Fibroblast of skin of back (primary cell): ENCODE measurements around the gene RNF157.

ENCODE experiments used
- DNase-seq: peaks from one replicate; pipeline ENCODE4 v3.0.0-alpha.2; 2013

Gene RNF157

DNA sequence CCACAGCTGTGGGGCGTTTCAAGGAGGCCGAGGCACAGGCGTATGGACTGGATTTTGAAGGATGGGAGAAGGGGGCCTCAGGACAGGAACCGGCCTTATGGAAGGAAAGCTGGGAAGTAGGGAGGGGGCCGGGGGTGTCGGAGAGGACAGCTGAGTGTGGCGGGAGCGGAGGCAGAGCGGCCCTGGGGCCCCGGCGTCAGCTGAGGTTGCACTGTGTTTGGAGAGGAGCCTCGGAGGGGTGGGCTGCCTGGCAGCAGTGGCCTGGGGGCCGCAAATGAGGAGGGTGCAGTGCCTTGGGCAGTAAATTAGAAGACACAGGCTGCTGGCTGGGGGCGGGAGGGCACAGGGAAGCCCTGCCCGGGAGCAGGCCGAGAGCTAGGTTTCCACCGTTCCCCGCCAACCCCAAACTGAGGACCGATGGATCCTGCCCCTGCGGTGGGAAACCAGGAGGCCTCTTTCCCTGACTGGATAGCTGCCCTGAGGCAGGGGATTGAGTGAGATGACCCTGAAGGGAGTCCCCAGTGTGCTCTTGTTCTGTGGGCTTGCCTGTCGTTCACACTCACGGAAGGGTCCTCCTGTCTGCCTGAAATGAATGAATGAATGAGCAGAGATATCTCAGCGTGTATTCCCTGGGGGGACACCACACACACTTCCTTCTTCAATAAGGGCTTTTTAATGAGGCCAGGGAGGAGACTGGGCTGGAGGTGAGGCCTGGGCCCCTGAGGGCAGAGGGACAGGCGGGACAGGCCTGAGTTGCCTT lies 117.7 kb downstream of the RNF157 start:
- no peak for DNase-seq

- peak; percentile 37 for DNase-seq
Measured at GRCh38 chr17:76121932-76122430, 118.3 kb downstream of the RNF157 start.

DNA sequence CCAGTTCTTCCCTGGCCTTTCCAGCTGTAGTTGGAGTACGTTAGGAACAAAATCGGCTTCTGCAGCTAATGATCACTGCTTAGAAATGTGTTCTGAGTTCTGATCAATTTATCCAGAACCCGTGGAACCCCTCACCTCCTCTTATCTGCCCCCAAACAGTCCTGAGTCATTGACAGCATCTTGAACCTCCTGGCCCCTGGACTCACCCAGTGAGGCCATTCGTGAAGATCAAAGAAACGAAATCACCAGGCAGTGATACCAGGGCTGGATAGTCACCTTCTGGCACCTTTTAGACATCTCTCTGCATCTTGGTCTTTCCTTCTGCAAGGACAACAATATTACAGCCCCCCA lies 119.7 kb downstream of the RNF157 start:
- DNase-seq, result no peak

GRCh38 chr17:76119409-76120371 lies 120.6 kb downstream of the RNF157 start:
- DNase-seq, result no peak

DNA sequence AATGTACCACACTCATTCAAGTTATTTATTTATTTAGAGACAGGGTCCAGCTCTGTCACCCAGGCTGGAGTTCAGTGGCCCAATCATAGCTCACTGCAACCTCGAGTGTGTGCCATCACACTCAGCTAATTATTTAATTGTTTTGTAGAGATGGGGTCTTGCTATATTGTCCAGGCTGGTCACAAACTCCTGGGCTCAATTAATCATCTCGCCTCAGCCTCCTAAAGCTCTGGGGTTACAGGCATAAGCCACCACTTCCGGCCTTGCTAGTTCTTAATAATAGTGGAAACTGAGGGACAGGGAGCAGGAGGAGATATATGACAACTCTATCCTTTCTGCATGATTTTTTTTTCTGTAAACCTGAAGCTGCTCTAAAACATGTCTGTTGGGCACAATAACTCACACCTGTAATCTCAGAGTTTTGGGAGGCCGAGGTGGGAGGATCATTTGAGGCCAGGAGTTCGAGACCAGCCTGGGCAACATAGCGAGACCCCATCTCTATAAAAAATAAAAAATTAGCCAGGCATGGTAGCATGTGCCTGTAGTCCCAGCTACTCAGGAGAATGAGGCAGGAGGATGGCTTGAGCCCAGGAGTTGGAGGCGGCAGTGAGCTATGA lies 125.0 kb downstream of the RNF157 start:
- no peak for DNase-seq

- no peak for DNase-seq
Measured at GRCh38 chr17:76111956-76112355, 128.3 kb downstream of the RNF157 start.

DNA sequence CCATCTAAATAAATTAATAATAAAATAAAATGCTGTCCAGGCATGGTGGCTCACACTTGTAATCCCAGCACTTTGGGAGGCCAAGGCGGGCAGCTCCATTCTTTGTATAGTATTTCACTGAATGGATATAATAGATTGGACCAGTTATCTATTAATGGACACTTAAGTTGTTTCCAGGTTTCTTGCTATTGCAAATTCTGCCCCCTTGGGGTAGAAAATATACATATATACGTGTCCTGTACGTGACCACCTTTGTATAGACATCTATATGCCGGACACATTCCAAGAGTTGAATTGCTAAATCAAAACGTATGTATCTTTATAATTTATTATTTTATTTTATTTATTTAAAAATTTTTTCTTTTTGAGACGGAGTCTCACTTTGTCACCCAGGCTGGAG lies 132.8 kb downstream of the RNF157 start:
- peak; percentile 18 for DNase-seq

DNA sequence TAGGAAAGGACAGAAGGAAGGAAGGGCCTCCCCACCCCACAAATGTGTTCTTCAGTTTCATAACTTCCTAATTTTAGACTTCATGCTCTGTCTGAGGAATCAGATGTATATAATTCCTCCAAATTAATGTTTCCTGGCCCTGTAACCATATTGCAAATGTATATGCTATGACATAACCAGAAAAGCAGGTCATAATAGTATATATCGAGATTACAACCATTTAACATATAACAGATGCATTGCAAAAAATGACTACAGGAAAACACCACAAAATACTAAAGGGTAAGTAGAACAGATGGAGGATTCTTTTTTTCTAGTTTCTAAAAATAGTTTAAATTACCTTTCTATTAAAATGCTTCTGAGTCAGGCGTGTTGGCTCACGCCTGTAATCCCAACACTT lies 133.6 kb downstream of the RNF157 start:
- no peak for DNase-seq

- DNase-seq, result no peak
Measured at GRCh38 chr17:76104896-76105231, 135.4 kb downstream of the RNF157 start.

GRCh38 chr17:76104140-76104895 lies 136.0 kb downstream of the RNF157 start:
- DNase-seq, result no peak

DNA sequence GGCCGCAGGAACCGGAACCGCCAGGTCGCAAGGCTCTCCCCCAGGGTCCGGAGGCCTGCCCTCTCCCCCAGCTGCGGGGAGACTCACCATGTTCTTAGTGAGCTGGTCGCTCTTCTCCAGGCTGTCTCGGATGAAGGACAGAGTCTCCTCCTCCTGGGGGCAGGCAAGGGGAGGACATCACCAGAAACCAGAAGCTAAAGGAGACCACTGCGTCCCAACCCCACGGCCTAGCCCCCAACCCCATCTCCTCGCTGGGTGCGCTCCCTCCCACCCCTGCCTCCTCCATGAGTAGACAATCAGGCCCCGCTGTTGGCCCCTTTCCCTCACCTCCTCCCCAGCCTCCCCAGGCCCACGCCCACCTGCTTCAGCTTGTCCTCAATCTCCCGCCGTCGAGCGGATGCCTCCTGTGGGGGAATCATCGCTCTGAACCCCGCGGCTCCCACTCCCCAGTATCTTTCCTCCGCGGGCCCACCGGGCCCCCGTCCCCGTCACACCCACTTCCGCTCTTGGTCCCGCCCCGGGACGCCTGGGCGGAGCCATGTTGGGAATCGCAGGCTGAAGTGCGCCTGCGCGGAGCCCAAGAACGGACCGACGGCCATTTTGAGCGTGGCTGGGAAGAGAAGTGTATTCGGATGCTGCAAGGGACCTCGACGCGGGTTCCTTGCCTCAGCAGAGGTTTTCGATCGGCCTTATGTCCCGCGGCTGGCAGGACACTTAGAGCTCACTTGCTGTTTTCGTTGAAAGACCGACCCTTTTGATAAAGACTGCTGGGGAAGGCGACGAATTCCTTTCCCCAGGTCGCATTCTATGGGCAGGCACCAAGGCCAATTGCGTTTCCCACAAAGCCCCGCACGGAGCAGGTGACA lies 136.8 kb downstream of the RNF157 start, which contains the start of gene EXOC7:
Gene EXOC7 (minus strand): TSS at position 514 of the 866 bp plus-strand sequence. CDS start 95 bp downstream, at position 419.
- DNase-seq, result peak; percentile 89

- DNase-seq, result no peak
Measured at GRCh38 chr17:76102944-76103273, 137.4 kb downstream of the RNF157 start.

DNA sequence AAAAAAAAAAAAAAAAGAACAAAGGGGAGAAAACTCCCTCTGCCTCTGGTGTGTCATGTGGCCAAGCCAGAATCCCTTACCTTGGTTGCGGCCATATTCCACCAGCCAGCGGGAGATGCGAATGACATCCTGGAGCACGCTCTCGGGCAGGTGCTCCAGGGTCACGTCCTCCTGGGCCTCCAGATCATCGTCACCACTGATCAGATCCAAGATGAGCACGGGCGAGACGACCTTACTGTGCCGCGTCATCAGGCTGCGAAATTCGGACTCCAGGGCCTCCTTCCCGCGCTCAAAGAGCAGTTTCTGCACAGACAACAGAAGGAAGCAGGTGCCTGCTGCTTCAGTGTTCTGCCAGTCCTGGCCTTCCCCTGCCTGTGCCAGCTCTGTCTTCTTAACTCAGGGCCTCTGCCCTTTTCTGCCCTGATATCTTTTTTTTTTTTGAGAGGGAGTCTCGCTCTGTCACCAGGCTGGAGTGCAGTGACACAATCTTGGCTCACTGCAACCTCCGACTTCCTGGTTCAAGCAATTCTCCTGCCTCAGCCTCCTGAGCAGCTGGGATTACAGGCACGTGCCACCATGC lies 142.5 kb downstream of the RNF157 start:
- DNase-seq, result no peak

- DNase-seq, result no peak
Measured at GRCh38 chr17:76095943-76096342, 144.3 kb downstream of the RNF157 start.

DNA sequence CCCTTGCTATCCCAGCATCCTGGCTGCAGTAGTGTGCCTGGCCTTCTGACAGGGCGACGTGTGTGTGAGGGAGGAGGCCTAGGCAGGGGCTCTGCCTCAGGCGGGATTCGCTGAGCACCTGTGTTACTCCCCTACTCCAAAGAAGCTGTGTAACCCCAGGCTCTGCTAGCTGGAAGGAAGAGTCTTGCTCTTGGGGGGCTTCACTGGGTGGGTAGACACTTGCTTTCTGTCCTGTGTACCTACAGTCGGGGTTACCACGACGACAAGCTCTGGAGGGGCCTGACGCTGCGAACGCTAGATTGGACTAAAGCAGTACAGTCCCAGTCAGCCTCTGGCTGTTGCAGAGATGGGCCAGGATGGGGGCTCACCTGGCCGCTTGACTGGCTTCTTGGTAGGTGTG lies 146.2 kb downstream of the RNF157 start:
- DNase-seq, result no peak

GRCh38 chr17:76092526-76093413 lies 147.5 kb downstream of the RNF157 start:
- DNase-seq, result no peak
